ENCODE measurements around the gene ST8SIA4.

DNA sequence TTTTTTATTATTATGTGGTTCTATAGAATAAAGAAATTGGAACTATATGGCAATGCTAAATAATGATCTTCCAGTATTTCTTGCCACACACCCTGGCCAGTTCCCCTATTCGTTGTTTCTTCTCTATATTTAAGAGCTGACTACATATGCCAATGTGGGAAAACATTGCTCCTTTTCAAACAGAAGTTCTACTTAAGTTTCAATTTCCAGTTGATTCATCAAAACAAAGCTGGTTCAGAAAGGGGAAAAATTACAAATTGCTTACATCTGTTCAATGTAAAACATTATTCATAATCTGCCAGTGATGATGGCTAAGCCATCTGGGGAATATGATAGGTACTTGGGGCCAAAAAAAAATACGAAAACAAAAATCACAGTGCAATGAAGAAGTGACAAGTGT, 76.9 kb downstream of the ST8SIA4 start:
- TF ChIP-seq, protein P1, sequence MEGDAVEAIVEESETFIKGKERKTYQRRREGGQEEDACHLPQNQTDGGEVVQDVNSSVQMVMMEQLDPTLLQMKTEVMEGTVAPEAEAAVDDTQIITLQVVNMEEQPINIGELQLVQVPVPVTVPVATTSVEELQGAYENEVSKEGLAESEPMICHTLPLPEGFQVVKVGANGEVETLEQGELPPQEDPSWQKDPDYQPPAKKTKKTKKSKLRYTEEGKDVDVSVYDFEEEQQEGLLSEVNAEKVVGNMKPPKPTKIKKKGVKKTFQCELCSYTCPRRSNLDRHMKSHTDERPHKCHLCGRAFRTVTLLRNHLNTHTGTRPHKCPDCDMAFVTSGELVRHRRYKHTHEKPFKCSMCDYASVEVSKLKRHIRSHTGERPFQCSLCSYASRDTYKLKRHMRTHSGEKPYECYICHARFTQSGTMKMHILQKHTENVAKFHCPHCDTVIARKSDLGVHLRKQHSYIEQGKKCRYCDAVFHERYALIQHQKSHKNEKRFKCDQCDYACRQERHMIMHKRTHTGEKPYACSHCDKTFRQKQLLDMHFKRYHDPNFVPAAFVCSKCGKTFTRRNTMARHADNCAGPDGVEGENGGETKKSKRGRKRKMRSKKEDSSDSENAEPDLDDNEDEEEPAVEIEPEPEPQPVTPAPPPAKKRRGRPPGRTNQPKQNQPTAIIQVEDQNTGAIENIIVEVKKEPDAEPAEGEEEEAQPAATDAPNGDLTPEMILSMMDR (IDR thresholded peaks at IDR 0.05; ENCODE audit: low read depth, low read length, missing input control) = no peak
- TF ChIP-seq, protein P2, sequence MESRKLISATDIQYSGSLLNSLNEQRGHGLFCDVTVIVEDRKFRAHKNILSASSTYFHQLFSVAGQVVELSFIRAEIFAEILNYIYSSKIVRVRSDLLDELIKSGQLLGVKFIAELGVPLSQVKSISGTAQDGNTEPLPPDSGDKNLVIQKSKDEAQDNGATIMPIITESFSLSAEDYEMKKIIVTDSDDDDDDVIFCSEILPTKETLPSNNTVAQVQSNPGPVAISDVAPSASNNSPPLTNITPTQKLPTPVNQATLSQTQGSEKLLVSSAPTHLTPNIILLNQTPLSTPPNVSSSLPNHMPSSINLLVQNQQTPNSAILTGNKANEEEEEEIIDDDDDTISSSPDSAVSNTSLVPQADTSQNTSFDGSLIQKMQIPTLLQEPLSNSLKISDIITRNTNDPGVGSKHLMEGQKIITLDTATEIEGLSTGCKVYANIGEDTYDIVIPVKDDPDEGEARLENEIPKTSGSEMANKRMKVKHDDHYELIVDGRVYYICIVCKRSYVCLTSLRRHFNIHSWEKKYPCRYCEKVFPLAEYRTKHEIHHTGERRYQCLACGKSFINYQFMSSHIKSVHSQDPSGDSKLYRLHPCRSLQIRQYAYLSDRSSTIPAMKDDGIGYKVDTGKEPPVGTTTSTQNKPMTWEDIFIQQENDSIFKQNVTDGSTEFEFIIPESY (IDR thresholded peaks at IDR 0.05) = no peak
- TF ChIP-seq TAF1 (conservative IDR thresholded peaks at IDR 0.05) = no peak
- no peak for TF ChIP-seq RAD21 (IDR thresholded peaks at IDR 0.05)
- no peak for TF ChIP-seq YY1 (IDR thresholded peaks at IDR 0.05)
- TF ChIP-seq, protein P3, sequence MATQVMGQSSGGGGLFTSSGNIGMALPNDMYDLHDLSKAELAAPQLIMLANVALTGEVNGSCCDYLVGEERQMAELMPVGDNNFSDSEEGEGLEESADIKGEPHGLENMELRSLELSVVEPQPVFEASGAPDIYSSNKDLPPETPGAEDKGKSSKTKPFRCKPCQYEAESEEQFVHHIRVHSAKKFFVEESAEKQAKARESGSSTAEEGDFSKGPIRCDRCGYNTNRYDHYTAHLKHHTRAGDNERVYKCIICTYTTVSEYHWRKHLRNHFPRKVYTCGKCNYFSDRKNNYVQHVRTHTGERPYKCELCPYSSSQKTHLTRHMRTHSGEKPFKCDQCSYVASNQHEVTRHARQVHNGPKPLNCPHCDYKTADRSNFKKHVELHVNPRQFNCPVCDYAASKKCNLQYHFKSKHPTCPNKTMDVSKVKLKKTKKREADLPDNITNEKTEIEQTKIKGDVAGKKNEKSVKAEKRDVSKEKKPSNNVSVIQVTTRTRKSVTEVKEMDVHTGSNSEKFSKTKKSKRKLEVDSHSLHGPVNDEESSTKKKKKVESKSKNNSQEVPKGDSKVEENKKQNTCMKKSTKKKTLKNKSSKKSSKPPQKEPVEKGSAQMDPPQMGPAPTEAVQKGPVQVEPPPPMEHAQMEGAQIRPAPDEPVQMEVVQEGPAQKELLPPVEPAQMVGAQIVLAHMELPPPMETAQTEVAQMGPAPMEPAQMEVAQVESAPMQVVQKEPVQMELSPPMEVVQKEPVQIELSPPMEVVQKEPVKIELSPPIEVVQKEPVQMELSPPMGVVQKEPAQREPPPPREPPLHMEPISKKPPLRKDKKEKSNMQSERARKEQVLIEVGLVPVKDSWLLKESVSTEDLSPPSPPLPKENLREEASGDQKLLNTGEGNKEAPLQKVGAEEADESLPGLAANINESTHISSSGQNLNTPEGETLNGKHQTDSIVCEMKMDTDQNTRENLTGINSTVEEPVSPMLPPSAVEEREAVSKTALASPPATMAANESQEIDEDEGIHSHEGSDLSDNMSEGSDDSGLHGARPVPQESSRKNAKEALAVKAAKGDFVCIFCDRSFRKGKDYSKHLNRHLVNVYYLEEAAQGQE (IDR thresholded peaks at IDR 0.05) = no peak
- TF ChIP-seq RXRA (IDR thresholded peaks at IDR 0.05) = no peak
- TF ChIP-seq, protein P4, sequence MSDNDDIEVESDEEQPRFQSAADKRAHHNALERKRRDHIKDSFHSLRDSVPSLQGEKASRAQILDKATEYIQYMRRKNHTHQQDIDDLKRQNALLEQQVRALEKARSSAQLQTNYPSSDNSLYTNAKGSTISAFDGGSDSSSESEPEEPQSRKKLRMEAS (IDR thresholded peaks at IDR 0.05) = no peak
- no peak for TF ChIP-seq GABPA (IDR thresholded peaks at IDR 0.05 in 1 of 2, conservative IDR thresholded peaks at IDR 0.05 in 1 of 2)
- TF ChIP-seq, protein P5, sequence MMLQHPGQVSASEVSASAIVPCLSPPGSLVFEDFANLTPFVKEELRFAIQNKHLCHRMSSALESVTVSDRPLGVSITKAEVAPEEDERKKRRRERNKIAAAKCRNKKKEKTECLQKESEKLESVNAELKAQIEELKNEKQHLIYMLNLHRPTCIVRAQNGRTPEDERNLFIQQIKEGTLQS (IDR thresholded peaks at IDR 0.05) = no peak
- TF ChIP-seq NR2F2 (IDR thresholded peaks at IDR 0.05) = no peak
- TF ChIP-seq EGR1 (IDR thresholded peaks at IDR 0.05; ENCODE audit: low read depth in 2 of 2) = no peak
- no peak for TF ChIP-seq FOXA1 (IDR thresholded peaks at IDR 0.05)

Measured in liver (tissue), 3 donors.